ENCODE results near the gene BACE2. TPM values are rescaled to one million over a fixed set of nuclear protein-coding genes. Genes with fewer than 3 reads are reported as not detected.
A peak's percentile ranks its signal among the peaks of the same experiment; 100 is the strongest.
"Not testable (repeated sequence)": the region's sequence is repeated elsewhere in the genome, so short reads cannot be mapped to it uniquely, and the experiment has no call there.

Gene BACE2
- total RNA-seq, 1 donor from 2014 or later = 21.3 TPM

GRCh38 chr21:41260428-41260827 is 92.5 kb downstream of the BACE2 start:
- DNase-seq (ENCODE audit: low read depth) = no peak

- no peak for DNase-seq (ENCODE audit: low read depth)
Observed at GRCh38 chr21:41267346-41267745, 99.4 kb downstream of the BACE2 start.

GRCh38 chr21:41269535-41269934 is 101.6 kb downstream of the BACE2 start:
- DNase-seq (ENCODE audit: low read depth) = no peak

GRCh38 chr21:41277196-41277595 is 109.2 kb downstream of the BACE2 start:
- no peak for DNase-seq (ENCODE audit: low read depth)

- DNase-seq (ENCODE audit: low read depth) = no peak
Observed at GRCh38 chr21:41277846-41278245, 109.9 kb downstream of the BACE2 start.

- DNase-seq (ENCODE audit: low read depth) = peak; percentile 40
Observed at GRCh38 chr21:41280115-41280919, 112.4 kb downstream of the BACE2 start.

- DNase-seq (ENCODE audit: low read depth) = no peak
Observed at GRCh38 chr21:41282412-41282811, 114.5 kb downstream of the BACE2 start.

- DNase-seq (ENCODE audit: low read depth) = peak; percentile 82
Observed at GRCh38 chr21:41283211-41283818, 115.4 kb downstream of the BACE2 start.

- no peak for DNase-seq (ENCODE audit: low read depth)
Observed at GRCh38 chr21:41289431-41289830, 121.5 kb downstream of the BACE2 start.

- no peak for DNase-seq (ENCODE audit: low read depth)
Observed at GRCh38 chr21:41290106-41290799, 122.3 kb downstream of the BACE2 start.

GRCh38 chr21:41294548-41295231 is 126.7 kb downstream of the BACE2 start:
- DNase-seq (ENCODE audit: low read depth) = no peak

GRCh38 chr21:41295721-41296254 is 127.8 kb downstream of the BACE2 start:
- no peak for DNase-seq (ENCODE audit: low read depth)

GRCh38 chr21:41302976-41303375 is 135.0 kb downstream of the BACE2 start:
- no peak for DNase-seq (ENCODE audit: low read depth)

GRCh38 chr21:41304068-41304720 is 136.2 kb downstream of the BACE2 start:
- DNase-seq (ENCODE audit: low read depth) = no peak

GRCh38 chr21:41307219-41307618 is 139.3 kb downstream of the BACE2 start:
- DNase-seq (ENCODE audit: low read depth) = no peak

- DNase-seq (ENCODE audit: low read depth) = not testable (repeated sequence)
Observed at GRCh38 chr21:41313285-41314164, 145.6 kb downstream of the BACE2 start.

GRCh38 chr21:41315726-41316125 is 147.8 kb downstream of the BACE2 start:
- DNase-seq (ENCODE audit: low read depth) = no peak

- DNase-seq (ENCODE audit: low read depth) = no peak
Observed at GRCh38 chr21:41316200-41317062, 148.5 kb downstream of the BACE2 start, which contains the start of gene FAM3B. FAM3B (plus strand) TSS chr21:41316801; CDS start chr21:41316880, 79 bp downstream.

- no peak for DNase-seq (ENCODE audit: low read depth)
Observed at GRCh38 chr21:41317063-41317392, 149.1 kb downstream of the BACE2 start.
